Mammary epithelial cell (primary cell): ENCODE measurements around the gene SCNN1A.

ENCODE experiments used
- CTCF ChIP-seq, 2 donors: IDR thresholded peaks in 1 of 2; conservative IDR thresholded peaks in 1 of 2; 2 replicates each; pipeline ENCODE4 v1.5.1; 2011 to 2012; ENCODE audit warnings: inconsistent platforms in 2 of 2, low read length in 2 of 2, mild to moderate bottlenecking in 2 of 2, control low read depth in 1 of 2, low read depth in 1 of 2; ENCODE audit not compliant: insufficient read depth in 1 of 2; ENCODE audit errors: extremely low read depth in 1 of 2
- EZH2 ChIP-seq: IDR thresholded peaks from 2 replicates; pipeline ENCODE4 v1.6.1; 2012; ENCODE audit warnings: low read length, inconsistent platforms, borderline replicate concordance

- TF ChIP-seq CTCF (conservative IDR thresholded peaks at IDR 0.05 in 1 of 2, IDR thresholded peaks at IDR 0.05 in 1 of 2; ENCODE audit: extremely low read depth in 1 of 2, insufficient read depth in 1 of 2, low read depth in 1 of 2, low read length in 2 of 2) (no peak), EZH2 (no peak)
These were observed 45.0 kb upstream of the SCNN1A start for GRCh38 chr12:6420364-6420763.
